NCI-H510A (cell line): ENCODE results near the gene KISS1R.

Source experiments
- DNase-seq: peaks from one replicate; lab custom pipeline; 2025; lab: John Stamatoyannopoulos, UW

The KISS1R gene

GRCh38 chr19:938233-938923 is 21.2 kb downstream of the KISS1R start:
- no peak for DNase-seq

GRCh38 chr19:939439-939838 is 22.3 kb downstream of the KISS1R start:
- no peak for DNase-seq

GRCh38 chr19:939922-940321 is 22.8 kb downstream of the KISS1R start:
- no peak for DNase-seq

GRCh38 chr19:940591-941291 is 23.6 kb downstream of the KISS1R start:
- no peak for DNase-seq

GRCh38 chr19:941292-942132 is 24.4 kb downstream of the KISS1R start:
- no peak for DNase-seq

- no peak for DNase-seq
Measured at GRCh38 chr19:942133-942645, 25.1 kb downstream of the KISS1R start.

- no peak for DNase-seq
Measured at GRCh38 chr19:943551-944170, 26.5 kb downstream of the KISS1R start.

- no peak for DNase-seq
Measured at GRCh38 chr19:944171-944567, 27.0 kb downstream of the KISS1R start.

- DNase-seq = no peak
Measured at GRCh38 chr19:944663-945241, 27.6 kb downstream of the KISS1R start.

GRCh38 chr19:945401-946252 is 28.5 kb downstream of the KISS1R start:
- DNase-seq = no peak

- no peak for DNase-seq
Measured at GRCh38 chr19:947090-947706, 30.1 kb downstream of the KISS1R start.

- DNase-seq = no peak
Measured at GRCh38 chr19:947707-948539, 30.8 kb downstream of the KISS1R start.

- DNase-seq = no peak
Measured at GRCh38 chr19:948842-949496, 31.8 kb downstream of the KISS1R start.

- no peak for DNase-seq
Measured at GRCh38 chr19:950352-951066, 33.4 kb downstream of the KISS1R start.

- DNase-seq = no peak
Measured at GRCh38 chr19:952049-952679, 35.0 kb downstream of the KISS1R start.

- DNase-seq = no peak
Measured at GRCh38 chr19:952680-953444, 35.7 kb downstream of the KISS1R start.
